ENCODE results near the gene EFNB2.

Gene EFNB2

DNA sequence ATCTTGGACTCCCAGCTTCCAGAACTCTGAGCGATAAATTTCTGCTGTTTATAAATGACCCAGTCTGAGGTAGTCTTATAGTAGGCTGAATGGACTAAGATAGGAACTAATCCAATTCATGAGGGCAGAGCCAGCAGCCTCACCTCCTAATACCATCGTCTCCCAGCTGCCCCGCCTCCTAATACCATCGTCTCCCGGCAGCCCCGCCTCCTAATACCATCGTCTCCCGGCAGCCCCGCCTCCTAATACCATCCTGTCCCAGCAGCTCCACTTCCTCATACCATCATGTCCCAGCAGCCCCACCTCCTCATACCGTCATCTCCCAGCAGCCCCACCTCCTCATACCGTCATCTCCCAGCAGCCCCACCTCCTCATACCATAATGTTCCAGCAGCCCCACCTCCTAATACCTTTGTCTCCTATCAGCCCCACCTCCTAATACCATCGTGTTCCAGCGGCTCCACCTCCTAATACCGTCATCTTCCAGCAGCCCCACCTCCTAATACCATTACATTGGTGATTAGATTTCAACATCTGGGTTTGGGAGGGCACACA is 34.9 kb upstream of the EFNB2 start:
- TF ChIP-seq YY1 (IDR thresholded peaks at IDR 0.05; ENCODE audit: low read depth) (no peak), TEAD4 (IDR thresholded peaks at IDR 0.05) (0 out of 2 replicates have a peak, but pooled peaks have one; percentile 14)

GRCh38 chr13:106569233-106570095 is 34.0 kb upstream of the EFNB2 start:
- TF ChIP-seq REST (IDR thresholded peaks at IDR 0.05; ENCODE audit: low read depth) (no peak), FOXM1 (IDR thresholded peaks at IDR 0.05; ENCODE audit: borderline replicate concordance, low read depth) (no peak), ZBTB7A (IDR thresholded peaks at IDR 0.05; ENCODE audit: low read depth) (no peak), YY1 (IDR thresholded peaks at IDR 0.05; ENCODE audit: low read depth) (no peak), TAF1 (IDR thresholded peaks at IDR 0.05; ENCODE audit: low read depth) (no peak), CREB1 (IDR thresholded peaks at IDR 0.05; ENCODE audit: low read depth) (no peak), EGR1 (IDR thresholded peaks at IDR 0.05) (no peak), USF1 (IDR thresholded peaks at IDR 0.05) (no peak), TEAD4 (IDR thresholded peaks at IDR 0.05) (no peak), NFIC (IDR thresholded peaks at IDR 0.05) (no peak), RAD21 (IDR thresholded peaks at IDR 0.05; ENCODE audit: low read depth) (no peak), CEBPB (IDR thresholded peaks at IDR 0.05) (no peak), TCF12 (IDR thresholded peaks at IDR 0.05; ENCODE audit: low read depth) (no peak), EP300 (IDR thresholded peaks at IDR 0.05; ENCODE audit: borderline replicate concordance) (no peak)
- TF ChIP-seq, protein P1, sequence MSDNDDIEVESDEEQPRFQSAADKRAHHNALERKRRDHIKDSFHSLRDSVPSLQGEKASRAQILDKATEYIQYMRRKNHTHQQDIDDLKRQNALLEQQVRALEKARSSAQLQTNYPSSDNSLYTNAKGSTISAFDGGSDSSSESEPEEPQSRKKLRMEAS (IDR thresholded peaks at IDR 0.05): no peak

GRCh38 chr13:106568299-106569003 is 33.0 kb upstream of the EFNB2 start:
- TF ChIP-seq FOXM1 (IDR thresholded peaks at IDR 0.05; ENCODE audit: borderline replicate concordance, low read depth) (no peak), NFIC (IDR thresholded peaks at IDR 0.05) (no peak), ZBTB7A (IDR thresholded peaks at IDR 0.05; ENCODE audit: low read depth) (no peak), USF1 (IDR thresholded peaks at IDR 0.05) (no peak), EP300 (IDR thresholded peaks at IDR 0.05; ENCODE audit: borderline replicate concordance) (no peak), TEAD4 (IDR thresholded peaks at IDR 0.05) (no peak), YY1 (IDR thresholded peaks at IDR 0.05; ENCODE audit: low read depth) (no peak), CREB1 (IDR thresholded peaks at IDR 0.05; ENCODE audit: low read depth) (no peak), RAD21 (IDR thresholded peaks at IDR 0.05; ENCODE audit: low read depth) (no peak), CEBPB (IDR thresholded peaks at IDR 0.05) (no peak), TAF1 (IDR thresholded peaks at IDR 0.05; ENCODE audit: low read depth) (no peak; the same call in 1 of the 2 replicates)

DNA sequence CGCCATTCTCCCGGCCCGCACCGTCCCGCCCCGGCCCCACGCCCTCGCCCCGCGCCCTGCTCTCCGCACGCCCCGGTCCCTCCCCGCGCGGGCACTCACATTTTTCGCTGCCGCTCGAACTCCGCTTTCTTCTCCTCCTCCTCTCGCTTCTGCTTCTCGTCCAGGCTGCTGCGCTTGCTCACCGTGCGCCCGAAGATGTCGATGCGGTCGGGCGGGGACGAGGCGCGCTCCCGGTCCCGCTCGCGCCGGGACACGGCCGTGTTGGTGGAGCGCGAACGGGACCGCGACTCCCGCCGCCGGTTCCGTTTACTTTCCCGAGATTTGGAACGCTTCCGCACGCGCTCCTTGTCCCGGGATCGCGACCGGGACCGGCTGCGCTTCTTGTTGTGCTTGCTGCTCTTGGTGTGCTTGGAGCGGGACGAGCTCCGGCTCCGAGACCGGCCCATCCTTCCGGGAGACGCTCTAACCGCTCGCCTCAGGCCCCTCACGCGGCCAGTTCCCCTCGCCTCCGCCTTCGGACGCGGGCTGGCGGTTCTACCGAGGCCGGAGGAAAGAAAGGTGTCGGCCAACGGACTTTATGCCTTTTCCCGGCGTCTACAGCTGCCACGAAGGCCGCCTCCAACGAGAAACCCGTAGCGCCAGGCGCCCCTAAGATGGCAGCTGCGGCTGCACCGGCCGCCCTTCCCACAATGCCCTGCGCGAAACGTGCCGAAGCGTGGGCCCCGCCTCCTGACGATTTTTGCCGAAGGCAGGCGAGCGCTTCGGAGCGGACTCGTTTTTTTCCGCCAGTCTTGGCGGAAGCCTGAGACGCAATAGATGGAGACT is 32.2 kb upstream of the EFNB2 start, which contains the start of gene ARGLU1:
Gene ARGLU1 (minus strand): TSS at position 664 of the 825 bp plus-strand sequence. CDS start 218 bp downstream, at position 446.
- TF ChIP-seq ZBTB7A (IDR thresholded peaks at IDR 0.05; ENCODE audit: low read depth): no peak
- TF ChIP-seq, protein P1 (IDR thresholded peaks at IDR 0.05): peak; percentile 77
- 0 out of 2 replicates have a peak, but pooled peaks have one; percentile 23 for TF ChIP-seq FOXM1 (IDR thresholded peaks at IDR 0.05; ENCODE audit: borderline replicate concordance, low read depth)
- TF ChIP-seq TEAD4 (IDR thresholded peaks at IDR 0.05): no peak
- peak; percentile 89 for TF ChIP-seq TAF1 (IDR thresholded peaks at IDR 0.05; ENCODE audit: low read depth)
- TF ChIP-seq YY1 (IDR thresholded peaks at IDR 0.05; ENCODE audit: low read depth): peak; percentile 92
- TF ChIP-seq TCF12 (IDR thresholded peaks at IDR 0.05; ENCODE audit: low read depth): no peak
- TF ChIP-seq CEBPB (IDR thresholded peaks at IDR 0.05): no peak

DNA sequence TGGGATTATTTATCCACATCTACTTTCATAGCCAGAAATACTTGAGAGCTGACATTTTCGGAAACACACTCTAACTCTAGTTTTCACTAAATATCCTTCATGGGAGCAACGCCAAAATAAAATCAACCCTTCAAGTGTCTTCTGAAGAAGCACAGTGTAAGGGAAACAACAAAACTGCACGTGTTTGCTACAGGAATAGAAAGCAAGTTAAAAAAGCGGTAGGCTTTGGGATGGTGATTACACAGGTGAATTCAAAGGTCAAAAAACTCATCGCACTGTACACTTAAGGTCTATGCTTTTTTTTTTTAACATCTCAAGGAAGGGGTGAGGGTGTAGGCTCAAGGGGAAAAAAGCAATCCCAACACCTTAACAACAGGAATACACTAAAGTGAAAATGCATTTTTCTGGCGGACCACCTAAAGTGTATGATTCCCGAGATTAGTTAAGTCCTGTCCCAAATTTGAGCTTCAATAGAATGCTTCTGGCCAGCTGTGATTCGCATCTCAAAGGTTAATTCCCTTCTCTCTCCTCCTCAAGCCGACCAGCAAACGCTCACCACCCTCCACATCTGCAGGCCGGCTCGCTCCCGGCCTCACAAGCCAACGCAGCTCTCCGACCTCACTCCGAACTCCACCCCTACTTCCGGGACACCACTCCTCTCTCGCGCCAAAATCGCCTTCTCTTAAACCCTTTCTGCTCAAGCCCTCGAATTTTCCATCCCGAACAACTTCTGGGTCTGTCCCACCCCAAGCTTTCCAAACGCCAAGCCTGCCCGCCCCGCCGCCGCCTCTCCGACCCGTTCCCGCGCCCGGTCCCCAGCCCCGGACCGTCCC is 31.4 kb upstream of the EFNB2 start:
- TF ChIP-seq REST (IDR thresholded peaks at IDR 0.05; ENCODE audit: low read depth): no peak
